HG03442 (cell line): ENCODE measurements around the gene SUCNR1.
"Not testable (repeated sequence)": the region's sequence is repeated elsewhere in the genome, so short reads cannot be mapped to it uniquely, and the experiment has no call there.

Experiments
- ATAC-seq: cut with Tn5 transposase; IDR thresholded peaks from one replicate; pipeline ENCODE4 v1.9.1; 2021; ENCODE audit warnings: mild to moderate bottlenecking, moderate library complexity; ENCODE audit not compliant: unreplicated experiment

SUCNR1 gene

GRCh38 chr3:151873398-151873797, at the start of gene SUCNR1:
TSS of gene SUCNR1 (plus strand) at chr3:151873643. CDS start at chr3:151879893, 6,250 bp downstream.
- no peak for ATAC-seq

GRCh38 chr3:151827816-151828215, 45.6 kb upstream of the SUCNR1 start:
- ATAC-seq = no peak

- no peak for ATAC-seq
Measured at GRCh38 chr3:151835751-151836525, 37.5 kb upstream of the SUCNR1 start.

- ATAC-seq = no peak
Measured at GRCh38 chr3:151837057-151837456, 36.4 kb upstream of the SUCNR1 start.

- ATAC-seq = peak; percentile 81
Measured at GRCh38 chr3:151838574-151839312, 34.7 kb upstream of the SUCNR1 start.

GRCh38 chr3:151839313-151839631, 34.2 kb upstream of the SUCNR1 start:
- ATAC-seq = no peak

GRCh38 chr3:151841801-151842200, 31.6 kb upstream of the SUCNR1 start:
- no peak for ATAC-seq

- no peak for ATAC-seq
Measured at GRCh38 chr3:151843275-151843674, 30.2 kb upstream of the SUCNR1 start.

- no peak for ATAC-seq
Measured at GRCh38 chr3:151845306-151845905, 28.0 kb upstream of the SUCNR1 start.

- ATAC-seq = not testable (repeated sequence)
Measured at GRCh38 chr3:151850065-151850464, 23.4 kb upstream of the SUCNR1 start.

- ATAC-seq = no peak
Measured at GRCh38 chr3:151852074-151852811, 21.2 kb upstream of the SUCNR1 start.

- no peak for ATAC-seq
Measured at GRCh38 chr3:151856118-151856517, 17.3 kb upstream of the SUCNR1 start.

GRCh38 chr3:151856641-151857040, 16.8 kb upstream of the SUCNR1 start:
- ATAC-seq = no peak

GRCh38 chr3:151859233-151859673, 14.2 kb upstream of the SUCNR1 start:
- no peak for ATAC-seq

GRCh38 chr3:151859905-151860304, 13.5 kb upstream of the SUCNR1 start:
- ATAC-seq = no peak

GRCh38 chr3:151863611-151864010, 9.8 kb upstream of the SUCNR1 start:
- ATAC-seq = no peak

- ATAC-seq = no peak
Measured at GRCh38 chr3:151864423-151865101, 8.9 kb upstream of the SUCNR1 start.

- no peak for ATAC-seq
Measured at GRCh38 chr3:151866711-151867410, 6.6 kb upstream of the SUCNR1 start.

GRCh38 chr3:151867666-151868065, 5.8 kb upstream of the SUCNR1 start:
- ATAC-seq = no peak

- ATAC-seq = no peak
Measured at GRCh38 chr3:151869181-151869580, 4.3 kb upstream of the SUCNR1 start.
